Measurements from ENCODE around the gene ORMDL2. TPM values are rescaled to one million over a fixed set of nuclear protein-coding genes. Genes with fewer than 3 reads are reported as not detected.
"Not testable (repeated sequence)": the region's sequence is repeated elsewhere in the genome, so short reads cannot be mapped to it uniquely, and the experiment has no call there.

ORMDL2 gene
- total and polyA plus RNA-seq, 8 donors: 0.89 to 53.9 (median 12.7) TPM; not detected in 1

DNA sequence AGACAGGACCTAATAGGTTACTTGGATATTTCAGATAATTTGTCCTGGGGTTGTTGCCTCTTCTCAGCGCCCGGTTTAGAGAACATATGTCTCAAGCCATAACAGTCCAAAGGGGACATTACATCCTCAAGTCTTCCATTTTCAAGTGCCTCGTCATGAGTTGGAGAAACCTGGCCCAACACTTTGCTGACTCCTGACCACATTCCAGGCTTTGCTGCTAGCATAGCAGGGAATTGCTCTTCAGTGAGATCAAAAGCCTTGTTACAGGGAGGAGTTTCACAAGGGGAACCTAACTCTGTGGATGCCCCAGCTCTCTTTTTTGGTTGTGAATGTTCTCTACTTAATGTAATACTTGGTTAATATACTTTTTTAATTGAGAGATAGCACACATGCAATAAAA is 33.1 kb downstream of the ORMDL2 start:
- H3K27ac ChIP-seq: no peak overlapping the region
- peaks cover 0 to 19% (median 0%) of the 10 kb centered on the region in 3 donors for H3K27me3 ChIP-seq
- no peaks in the 10 kb centered on the region for H3K9me3 ChIP-seq
- peaks cover 0 to 12% (median 2%) of the 10 kb centered on the region in 4 donors for H3K4me1 ChIP-seq
- H3K4me3 ChIP-seq: no peak overlapping the region
- no peak for TF ChIP-seq POLR2AphosphoS5 (IDR thresholded peaks at IDR 0.05)
- no peak for TF ChIP-seq POLR2A (IDR thresholded peaks at IDR 0.05)
- DNase-seq: no peak
- intact Hi-C loops (cut with DNase I; ENCODE audit: low total_unique reads): no loop called here
- H3K36me3 ChIP-seq: no peaks in the 10 kb centered on the region
- WGBS, 5 donors: 82 to 91% (median 90%) methylated on average over 3 of the region's 3 CpGs

GRCh38 chr12:55852740-55853139 is 34.9 kb downstream of the ORMDL2 start:
- DNase-seq: no peak
- Histone ChIP-seq H3K27ac (no peak overlapping the region), H3K27me3 (peaks cover 0 to 19% (median 0%) of the 10 kb centered on the region in 3 donors), H3K4me1 (peaks cover 0 to 5% (median 2%) of the 10 kb centered on the region in 4 donors), H3K9me3 (no peaks in the 10 kb centered on the region), H3K4me3 (no peak overlapping the region), H3K36me3 (no peaks in the 10 kb centered on the region)
- intact Hi-C loops (cut with DNase I; ENCODE audit: low total_unique reads): no loop called here
- TF ChIP-seq POLR2AphosphoS5 (IDR thresholded peaks at IDR 0.05): no peak
- no peak for TF ChIP-seq POLR2A (IDR thresholded peaks at IDR 0.05)
- TF ChIP-seq EP300 (IDR thresholded peaks at IDR 0.05): no peak
- TF ChIP-seq CTCF (IDR thresholded peaks at IDR 0.05): no peak
- 26 to 44% (median 37%) methylated on average over 1 of the region's 1 CpG for WGBS, 5 donors

DNA sequence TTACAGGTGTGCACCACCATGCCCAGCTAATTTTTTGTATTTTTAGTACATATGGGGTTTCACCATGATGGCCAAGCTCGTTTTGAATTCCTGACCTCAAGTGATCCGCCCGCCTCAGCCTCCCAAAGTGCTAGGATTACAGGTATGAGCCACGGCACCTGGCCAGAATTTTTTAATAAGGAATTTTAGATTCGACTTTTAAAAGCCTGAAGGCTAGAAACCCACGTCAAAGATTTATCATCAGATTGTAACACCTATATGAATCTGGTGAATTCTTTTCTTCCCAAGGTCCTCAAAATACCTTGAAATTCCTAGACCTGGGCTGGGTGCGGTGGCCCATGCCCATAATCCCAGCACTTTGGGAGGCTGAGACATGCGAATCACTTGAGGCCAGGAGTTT is 43.6 kb downstream of the ORMDL2 start:
- Histone ChIP-seq H3K27me3 (no peaks in the 10 kb centered on the region), H3K36me3 (no peaks in the 10 kb centered on the region), H3K9me3 (peaks cover 4 to 16% (median 11%) of the 10 kb centered on the region in 4 donors), H3K4me1 (no peaks in the 10 kb centered on the region), H3K4me3 (no peak overlapping the region), H3K27ac (no peak overlapping the region)
- intact Hi-C loops (cut with DNase I; ENCODE audit: low total_unique reads): loop anchor here (10.0 kb wide), 1 partner anchor 87 kb away; no protein-coding TSS in a partner anchor
- WGBS, 5 donors: 90 to 94% (median 91%) methylated on average over 8 of the region's 8 CpGs
- DNase-seq: no peak
- TF ChIP-seq POLR2AphosphoS5 (IDR thresholded peaks at IDR 0.05) (no peak), CTCF (IDR thresholded peaks at IDR 0.05) (no peak), EP300 (IDR thresholded peaks at IDR 0.05) (no peak), POLR2A (IDR thresholded peaks at IDR 0.05) (no peak)

DNA sequence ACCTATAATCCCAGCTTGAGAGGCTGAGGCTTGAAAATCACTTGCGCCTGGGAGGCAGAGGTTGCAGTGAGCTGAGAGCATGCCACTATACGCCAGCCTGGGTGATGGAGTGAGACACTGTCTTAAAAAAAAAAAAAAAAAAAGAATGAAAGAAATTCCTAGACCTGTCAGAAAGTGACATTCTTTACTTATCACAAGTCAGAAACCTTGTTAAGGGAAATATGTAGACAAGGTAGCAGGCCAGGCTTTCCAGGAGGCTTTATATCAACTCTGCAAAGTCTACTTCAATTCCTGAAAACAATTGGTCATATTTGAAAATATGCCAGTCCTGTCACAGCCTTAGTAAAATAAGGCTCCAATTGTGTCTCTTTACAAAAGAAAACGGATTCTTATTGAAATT is 44.0 kb downstream of the ORMDL2 start:
- Histone ChIP-seq H3K4me3 (no peak overlapping the region), H3K27ac (no peak overlapping the region), H3K36me3 (no peaks in the 10 kb centered on the region), H3K27me3 (no peaks in the 10 kb centered on the region), H3K4me1 (no peaks in the 10 kb centered on the region), H3K9me3 (peaks cover 4 to 16% (median 11%) of the 10 kb centered on the region in 4 donors)
- TF ChIP-seq CTCF (IDR thresholded peaks at IDR 0.05): no peak
- no peak for TF ChIP-seq POLR2A (IDR thresholded peaks at IDR 0.05)
- TF ChIP-seq EP300 (IDR thresholded peaks at IDR 0.05): no peak
- TF ChIP-seq POLR2AphosphoS5 (IDR thresholded peaks at IDR 0.05): no peak
- intact Hi-C loops (cut with DNase I; ENCODE audit: low total_unique reads): loop anchor here (10.0 kb wide), 1 partner anchor 87 kb away; no protein-coding TSS in a partner anchor
- 48 to 84% (median 66%) methylated on average over 3 of the region's 3 CpGs for WGBS, 5 donors
- DNase-seq: no peak

DNA sequence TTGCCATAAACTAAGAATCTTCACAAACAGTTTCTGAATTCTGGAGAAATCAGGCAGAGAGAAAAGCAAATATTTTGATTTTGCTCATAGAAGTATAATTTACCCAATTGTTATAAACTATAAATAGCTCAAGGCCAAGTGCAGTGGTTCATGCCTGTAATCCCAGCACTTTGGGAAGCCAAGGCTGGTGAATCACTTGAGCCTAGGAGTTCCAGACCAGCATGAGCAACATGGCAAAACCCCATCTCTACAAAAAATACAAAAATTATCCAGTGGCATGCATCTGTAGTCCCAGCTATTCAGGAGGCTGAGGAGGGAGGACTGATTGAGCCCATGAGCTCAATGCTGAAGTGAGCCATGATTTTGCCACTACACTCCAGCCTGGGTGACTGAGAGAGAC is 44.4 kb downstream of the ORMDL2 start:
- Histone ChIP-seq H3K36me3 (no peaks in the 10 kb centered on the region), H3K27ac (no peak overlapping the region), H3K27me3 (no peaks in the 10 kb centered on the region), H3K4me3 (no peak overlapping the region), H3K9me3 (peaks cover 4 to 16% (median 11%) of the 10 kb centered on the region in 4 donors), H3K4me1 (no peaks in the 10 kb centered on the region)
- no peak for DNase-seq
- intact Hi-C loops (cut with DNase I; ENCODE audit: low total_unique reads): loop anchor here (10.0 kb wide), 1 partner anchor 87 kb away; no protein-coding TSS in a partner anchor
- TF ChIP-seq POLR2AphosphoS5 (IDR thresholded peaks at IDR 0.05) (no peak), POLR2A (IDR thresholded peaks at IDR 0.05) (no peak), EP300 (IDR thresholded peaks at IDR 0.05) (no peak)

DNA sequence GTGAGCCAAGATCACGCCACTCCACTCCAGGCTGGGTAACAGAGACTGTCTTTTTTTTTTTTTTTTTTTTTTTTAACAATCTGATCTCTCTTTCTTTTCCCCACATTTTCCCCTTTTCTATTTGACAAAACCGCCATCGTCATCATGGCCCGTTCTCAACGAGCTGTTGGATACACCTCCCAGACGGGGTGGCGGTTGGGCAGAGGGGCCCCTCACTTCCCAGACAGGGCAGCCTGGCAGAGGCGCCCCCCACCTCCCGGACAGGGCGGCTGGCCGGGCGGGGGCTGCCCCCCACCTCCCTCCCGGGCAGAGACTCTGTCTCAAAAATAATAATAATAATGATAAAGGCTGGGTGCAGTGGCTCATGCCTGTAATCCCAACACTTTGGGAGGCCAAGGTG is 45.1 kb downstream of the ORMDL2 start:
- DNase-seq, H3K27ac ChIP-seq, H3K27me3 ChIP-seq, H3K4me3 ChIP-seq, H3K4me1 ChIP-seq, H3K36me3 ChIP-seq: not testable (repeated sequence)
- intact Hi-C loops (cut with DNase I; ENCODE audit: low total_unique reads): loop anchor here (10.0 kb wide), 1 partner anchor 88 kb away; no protein-coding TSS in a partner anchor
- peaks cover 4 to 16% (median 11%) of the 10 kb centered on the region in 4 donors for H3K9me3 ChIP-seq
- 95 to 99% (median 98%) methylated on average over 10 to 13 of the region's 13 CpGs for WGBS, 5 donors
